K562 (cell line): ENCODE measurements around the gene HOXC5. TPM values are rescaled to one million over a fixed set of nuclear protein-coding genes. Genes with fewer than 3 reads are reported as not detected.

Experiments used
- ATF2 ChIP-seq: sonication (generic); formaldehyde crosslinking; IDR thresholded peaks from 2 replicates; pipeline ENCODE4 v1.8.1; 2022; ENCODE audit warnings: missing genetic modification reagents
- BRD4 ChIP-seq: fragments of 200-600 bp; sonication (generic); IDR thresholded peaks from 2 replicates; pipeline ENCODE4 v1.6.1; 2017; ENCODE audit warnings: inconsistent platforms
- CHD2 ChIP-seq: IDR thresholded peaks from 2 replicates; pipeline ENCODE4 v1.6.1; 2011; ENCODE audit warnings: low read depth, low read length
- FOXK2 ChIP-seq, 2 experiments: fragments of 450-650 bp; IDR thresholded peaks in 1 of 2; conservative IDR thresholded peaks in 1 of 2; 2 replicates each; pipeline ENCODE4 v1.6.1; 2016; ENCODE audit warnings: low read depth in 2 of 2, mild to moderate bottlenecking in 1 of 2
- HSF4 ChIP-seq: fragments of 250-450 bp; sonication (Bioruptor Pico); IDR thresholded peaks from 2 replicates; pipeline ENCODE4 v2.1.2; 2022; ENCODE audit warnings: mild to moderate bottlenecking, moderate library complexity, borderline replicate concordance
- MAFF ChIP-seq: IDR thresholded peaks from 2 replicates; pipeline ENCODE4 v1.6.1; 2012; ENCODE audit warnings: low read length, improper control_type of control experiment
- MIER1 ChIP-seq: fragments of 450-650 bp; IDR thresholded peaks from 2 replicates; pipeline ENCODE4 v1.6.1; 2016; ENCODE audit warnings: antibody characterized with exemption, mild to moderate bottlenecking, low read depth
- PHF20 ChIP-seq: fragments of 450-650 bp; IDR thresholded peaks from 2 replicates; pipeline ENCODE4 v1.6.1; 2018; ENCODE audit not compliant: partially characterized antibody
- POU5F1 ChIP-seq: fragments of 150-350 bp; IDR thresholded peaks from 2 replicates; pipeline ENCODE4 v1.6.1; 2014; ENCODE audit warnings: borderline replicate concordance, low read length, low read depth, mild to moderate bottlenecking; ENCODE audit not compliant: partially characterized antibody
- PURB ChIP-seq: sonication (generic); formaldehyde crosslinking; IDR thresholded peaks from 2 replicates; pipeline ENCODE4 v1.9.0; 2021; ENCODE audit warnings: low read depth, mild to moderate bottlenecking, missing genetic modification reagents
- RB1 ChIP-seq: fragments of 450-650 bp; IDR thresholded peaks from 2 replicates; pipeline ENCODE4 v1.6.1; 2017; ENCODE audit warnings: low read depth, mild to moderate bottlenecking
- SFPQ ChIP-seq: fragments of 200-400 bp; formaldehyde crosslinking; IDR thresholded peaks from 2 replicates; pipeline ENCODE4 v1.6.1; 2017; ENCODE audit warnings: mild to moderate bottlenecking, low read depth, low read length, moderate library complexity
- STAG1 ChIP-seq: sonication (generic); formaldehyde crosslinking; IDR thresholded peaks from 2 replicates; pipeline ENCODE4 v1.5.0; 2020; ENCODE audit warnings: missing genetic modification reagents, borderline replicate concordance
- TSHZ1 ChIP-seq: fragments of 250-450 bp; sonication (Bioruptor Pico); IDR thresholded peaks from 2 replicates; pipeline ENCODE4 v1.4.0; 2020; ENCODE audit warnings: mild to moderate bottlenecking, moderate library complexity
- ZC3H4 ChIP-seq: sonication (generic); formaldehyde crosslinking; IDR thresholded peaks from 2 replicates; pipeline ENCODE4 v1.9.0; 2021; ENCODE audit warnings: missing genetic modification reagents, borderline replicate concordance
- ZEB2 ChIP-seq: fragments of 450-650 bp; IDR thresholded peaks from 2 replicates; pipeline ENCODE4 v1.6.1; 2016
- ZNF639 ChIP-seq, 2 experiments: fragments of 200-800 bp in 1 of 2; sonication (Bioruptor generic) in 1 of 2; sonication (generic) in 1 of 2; formaldehyde crosslinking in 1 of 2; IDR thresholded peaks in 1 of 2; conservative IDR thresholded peaks in 1 of 2; 2 replicates each; pipeline versions ENCODE4 v1.5.0 to v1.6.1; 2016 to 2020; ENCODE audit warnings: missing compliant biosample characterization in 1 of 2, missing genetic modification characterization in 1 of 2, missing genetic modification reagents in 1 of 2
- ZNF707 ChIP-seq: fragments of 250-450 bp; sonication (Bioruptor Pico); conservative IDR thresholded peaks from 2 replicates; pipeline ENCODE4 v1.8.0; 2022; ENCODE audit warnings: inconsistent platforms, mild to moderate bottlenecking, moderate library complexity
- polyA plus RNA-seq, 8 experiments: library from polyadenylated mRNA; depleted of rRNA in 4 of 8; stranded (reverse) in 5 of 8; unstranded in 3 of 8; fragments of >200 nt; fragmentation: Nextera tagmentation in 2 of 8; fragmentation: Illumina TruSeq in 1 of 8; extraction: Ambion mirVana in 2 of 8; extraction: Trizol in 1 of 8; gene quantifications; 2 replicates each; pipeline versions ENCODE4 v1.2.1 to v1.2.3, GENCODE V29; 2011 to 2014; ENCODE audit warnings: inconsistent platforms in 1 of 8, missing spikeins in 1 of 8
- total RNA-seq, 7 experiments: library from RNA; depleted of rRNA in 6 of 7; stranded (reverse); fragments of >200 nt in 6 of 7; fragmentation: Illumina TruSeq in 2 of 7; extraction: Trizol in 2 of 7; gene quantifications; 2 replicates each; pipeline versions ENCODE4 v1.2.1 to v1.2.3, GENCODE V29; 2011 to 2021; ENCODE audit warnings: low replicate concordance in 1 of 7

HOXC5 gene
- total and polyA plus RNA-seq, 9 of the 15 experiments (the other 6 are each of a cell fraction or from before 2014, with no cell fraction given), result 0.10 to 0.44 (median 0.18) TPM; not detected in 4

- TF ChIP-seq CHD2 (no peak), POU5F1 (no peak), FOXK2 (conservative IDR thresholded peaks at IDR 0.05 in 1 of 2, IDR thresholded peaks at IDR 0.05 in 1 of 2; ENCODE audit: low read depth in 2 of 2) (no peak), STAG1 (CRISPR knock-in tag) (no peak), HSF4 (CRISPR knock-in tag) (no peak), ZC3H4 (CRISPR knock-in tag) (no peak), ATF2 (CRISPR knock-in tag) (no peak), ZNF639 (CRISPR knock-in tag; conservative IDR thresholded peaks at IDR 0.05 in 1 of 2, IDR thresholded peaks at IDR 0.05 in 1 of 2) (0 out of 4 replicates have a peak, but pooled peaks of 1 of the 2 experiments have one; percentile 19), ZEB2 (0 out of 2 replicates have a peak, but pooled peaks have one; percentile 32), SFPQ (no peak), MIER1 (0 out of 2 replicates have a peak, but pooled peaks have one; percentile 74), PHF20 (no peak), BRD4 (no peak), ZNF707 (CRISPR knock-in tag) (no peak), MAFF (no peak), TSHZ1 (CRISPR knock-in tag) (no peak), RB1 (no peak), PURB (no peak)
Measured at GRCh38 chr12:54017027-54017788, 15.6 kb upstream of the HOXC5 start (continued).
